Ramos (cell line): Measurements from ENCODE around the gene SREK1.
"Not testable (repeated sequence)": the region's sequence is repeated elsewhere in the genome, so short reads cannot be mapped to it uniquely, and the experiment has no call there.

Experiments
- in situ Hi-C: fragments of 300-500 bp; cut with MboI; formaldehyde crosslinking; loops from one replicate; pipeline ENCODE4 v1.14.3; 2022; ENCODE audit warnings: low sequenced_read_pairs; ENCODE audit not compliant: unreplicated experiment

The SREK1 gene

DNA sequence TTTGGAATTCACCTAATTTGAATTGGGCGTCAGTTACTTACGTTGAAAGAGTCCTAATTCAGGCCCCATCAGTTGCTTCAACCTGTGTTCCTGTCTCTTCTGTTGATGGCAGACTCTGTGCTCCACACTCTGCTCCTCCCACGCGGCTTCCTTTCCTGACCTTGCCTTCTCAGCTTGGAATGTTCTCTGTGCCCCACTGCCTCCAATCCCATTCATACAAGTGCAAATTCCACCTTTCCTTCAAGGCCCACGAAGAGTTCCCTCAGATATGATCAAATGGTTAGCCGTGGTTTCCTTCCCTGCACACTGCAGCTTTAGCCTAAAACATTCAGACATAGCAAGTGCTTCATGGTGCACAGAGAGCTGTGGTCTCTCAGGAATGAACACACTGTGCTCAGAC, 65.7 kb downstream of the SREK1 start:
- in situ Hi-C loops: no loop called here

- in situ Hi-C loops: no loop called here
These were observed 69.4 kb downstream of the SREK1 start for GRCh38 chr5:66213533-66213932.

- in situ Hi-C loops: no loop called here
These were observed 78.4 kb downstream of the SREK1 start for GRCh38 chr5:66222455-66222854.

GRCh38 chr5:66222896-66223295, 78.8 kb downstream of the SREK1 start:
- in situ Hi-C loops: not testable (repeated sequence)

DNA sequence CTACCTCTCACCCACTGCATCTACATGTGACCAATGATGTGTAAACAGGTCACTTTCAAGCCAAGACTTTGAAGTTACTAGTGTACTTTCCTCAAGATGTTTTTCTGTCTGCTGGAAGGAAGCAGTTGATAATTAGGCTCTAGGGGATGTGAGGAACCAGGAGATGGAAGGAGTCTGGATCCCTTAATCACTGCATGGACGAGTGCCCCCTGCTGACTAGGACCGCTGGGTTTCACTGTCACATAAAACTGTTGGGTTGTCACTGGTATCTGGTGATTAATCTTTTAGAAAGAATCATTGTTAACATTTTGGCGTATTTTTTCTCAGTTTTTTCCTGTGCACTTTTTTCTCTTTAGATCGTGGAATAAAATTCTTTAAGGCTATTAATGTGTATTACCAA, 79.5 kb downstream of the SREK1 start:
- in situ Hi-C loops: no loop called here

DNA sequence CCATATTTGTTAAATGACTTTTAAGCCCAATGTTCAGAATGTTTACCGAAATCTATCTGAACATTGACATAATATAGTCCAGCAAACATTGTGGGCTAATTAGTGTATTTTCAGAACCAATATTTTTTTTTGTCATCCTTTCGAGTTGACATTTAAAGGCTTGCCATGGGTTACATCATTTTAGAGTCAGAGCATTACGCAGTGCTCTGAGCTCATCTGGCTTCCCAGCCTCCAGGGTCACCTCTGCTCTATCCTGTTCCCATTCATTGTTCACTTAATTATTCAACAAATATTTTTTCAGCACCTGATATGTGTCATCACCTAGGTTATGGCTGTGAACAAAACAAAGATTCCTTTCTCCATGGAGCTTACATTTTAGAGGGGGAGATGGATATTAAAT, 80.2 kb downstream of the SREK1 start:
- in situ Hi-C loops: no loop called here

DNA sequence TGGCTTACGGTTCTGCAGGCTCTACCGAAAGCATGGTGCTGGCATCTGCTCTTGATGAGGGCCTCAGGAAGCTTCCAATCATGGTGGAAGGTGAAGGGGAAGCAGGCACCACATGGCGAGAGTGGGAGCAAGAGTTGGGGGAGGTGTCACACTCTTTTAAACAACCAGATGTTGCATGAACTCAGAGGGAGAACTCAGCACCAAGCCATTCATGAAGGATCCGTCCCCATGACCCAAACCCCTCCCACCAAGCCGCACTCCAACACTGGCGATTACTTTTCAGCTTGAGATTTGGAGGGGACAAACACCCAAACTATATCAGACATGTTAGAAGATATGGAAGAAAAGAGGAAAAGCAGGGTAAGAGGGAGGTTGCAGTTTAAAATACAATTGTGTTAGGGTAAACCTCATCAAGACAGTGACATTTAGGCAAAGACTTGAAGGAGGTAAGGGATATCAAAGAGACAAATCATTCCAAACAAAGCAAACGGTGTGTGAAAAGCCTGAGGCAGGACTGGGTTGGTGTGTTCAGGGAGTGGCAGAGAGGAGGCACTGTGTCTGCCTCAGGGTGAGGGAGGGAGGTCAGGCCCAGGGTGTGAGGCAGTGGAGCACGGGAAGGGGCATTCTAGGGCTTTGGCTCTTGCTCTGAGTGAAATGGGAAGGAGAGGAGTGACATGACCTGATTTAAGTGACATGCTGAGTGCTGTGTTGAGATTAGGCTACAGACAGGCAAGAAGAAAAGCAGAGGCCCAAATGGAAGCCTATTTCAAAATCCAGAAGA, 80.9 kb downstream of the SREK1 start:
- in situ Hi-C loops: no loop called here

- in situ Hi-C loops: no loop called here
These were observed 86.5 kb downstream of the SREK1 start for GRCh38 chr5:66230551-66230950.

GRCh38 chr5:66231508-66231907, 87.4 kb downstream of the SREK1 start:
- in situ Hi-C loops: no loop called here

- in situ Hi-C loops: no loop called here
These were observed 88.2 kb downstream of the SREK1 start for GRCh38 chr5:66232275-66232674.

DNA sequence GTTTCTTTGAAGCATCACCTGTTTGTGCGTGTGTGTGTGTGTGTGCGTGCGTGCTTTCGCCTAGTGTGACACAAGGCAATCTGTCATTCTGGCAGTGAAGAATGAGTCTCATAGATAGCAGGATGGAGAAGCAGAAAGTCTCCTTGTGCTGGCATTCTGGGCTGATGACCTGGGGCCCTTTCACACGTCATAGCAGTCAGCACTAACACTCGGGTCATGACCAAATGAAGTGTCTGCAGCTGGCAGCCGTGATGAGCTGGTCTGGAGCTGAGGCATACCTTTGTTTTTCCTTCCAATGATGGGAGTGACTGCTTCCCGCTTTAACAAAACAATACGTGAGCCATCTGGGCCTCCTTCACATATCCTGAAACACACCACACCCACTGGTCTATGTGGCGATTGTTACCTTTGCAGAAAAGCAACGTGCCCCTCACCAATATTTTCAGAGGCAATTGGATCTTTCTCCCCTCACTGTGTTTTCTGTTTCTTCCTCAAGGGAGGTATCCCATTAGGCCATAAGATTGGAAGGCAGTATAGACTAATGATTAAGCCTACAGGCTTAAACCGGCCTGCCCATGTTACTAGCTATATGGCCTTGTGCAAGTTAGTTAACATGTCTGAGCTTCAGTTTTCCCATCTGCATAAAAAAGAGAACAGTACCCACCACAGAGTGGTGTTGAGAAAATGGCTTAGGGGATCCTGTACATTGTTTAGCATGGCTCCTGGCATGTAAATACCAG, 88.8 kb downstream of the SREK1 start:
- in situ Hi-C loops: no loop called here
